ENCODE results near the gene LIG1. TPM values are rescaled to one million over a fixed set of nuclear protein-coding genes. Genes with fewer than 3 reads are reported as not detected.

LIG1 gene
- total RNA-seq, 1 donor from 2014 or later: 19.2 TPM

GRCh38 chr19:48149430-48149829 is 20.7 kb downstream of the LIG1 start:
- Histone ChIP-seq H3K27me3 (ENCODE audit: insufficient read depth, low read length) (no peaks in the 10 kb centered on the region), H3K27ac (ENCODE audit: low read depth, low read length) (no peak overlapping the region), H3K79me2 (ENCODE audit: insufficient read depth, low read length) (no peaks in the 10 kb centered on the region), H3K4me3 (ENCODE audit: insufficient read depth, low read depth, low read length) (no peak overlapping the region), H3K4me2 (ENCODE audit: low read length) (no peak overlapping the region), H3K36me3 (ENCODE audit: insufficient read depth, low read length) (no peaks in the 10 kb centered on the region), H3K4me1 (ENCODE audit: insufficient read depth, low read length) (no peaks in the 10 kb centered on the region), H3K9me3 (ENCODE audit: insufficient read depth, low read depth, low read length) (no peaks in the 10 kb centered on the region), H4K20me1 (ENCODE audit: insufficient read depth, low read length) (no peaks in the 10 kb centered on the region), H2AFZ (ENCODE audit: low read depth, low read length) (no peak overlapping the region), H3K9ac (ENCODE audit: low read length) (no peak overlapping the region)
- no peaks in the 10 kb centered on the region for H3K9me3 Mint-ChIP-seq (ENCODE audit: unreplicated experiment)
- H3K27me3 Mint-ChIP-seq (ENCODE audit: low read depth, unreplicated experiment): no peaks in the 10 kb centered on the region
- no peak for FAIRE-seq
- DNase-seq (ENCODE audit: low read depth): no peak
- no peak overlapping the region for H3K4me3 Mint-ChIP-seq (ENCODE audit: unreplicated experiment)
- no peak for TF ChIP-seq CTCF (IDR thresholded peaks at IDR 0.05; ENCODE audit: insufficient read depth, low read depth, low read length)
- TF ChIP-seq EZH2 (IDR thresholded peaks at IDR 0.05; ENCODE audit: insufficient read depth, low read length): no peak
- peaks cover 3% of the 10 kb centered on the region for H3K36me3 Mint-ChIP-seq (ENCODE audit: low read depth, unreplicated experiment)
- H3K4me1 Mint-ChIP-seq (ENCODE audit: low read depth, unreplicated experiment): no peaks in the 10 kb centered on the region
- no peak overlapping the region for H3K27ac Mint-ChIP-seq (ENCODE audit: unreplicated experiment)

GRCh38 chr19:48148576-48148975 is 21.6 kb downstream of the LIG1 start:
- no peak overlapping the region for H3K27ac Mint-ChIP-seq (ENCODE audit: unreplicated experiment)

More at GRCh38 chr19:48148576-48148975, 21.6 kb downstream of the LIG1 start:
- Histone ChIP-seq H4K20me1 (ENCODE audit: insufficient read depth, low read length) (no peaks in the 10 kb centered on the region), H3K36me3 (ENCODE audit: insufficient read depth, low read length) (no peaks in the 10 kb centered on the region), H3K4me1 (ENCODE audit: insufficient read depth, low read length) (no peaks in the 10 kb centered on the region), H3K4me2 (ENCODE audit: low read length) (no peak overlapping the region), H3K4me3 (ENCODE audit: insufficient read depth, low read depth, low read length) (no peak overlapping the region), H3K9me3 (ENCODE audit: insufficient read depth, low read depth, low read length) (no peaks in the 10 kb centered on the region), H3K27ac (ENCODE audit: low read depth, low read length) (no peak overlapping the region), H3K79me2 (ENCODE audit: insufficient read depth, low read length) (no peaks in the 10 kb centered on the region), H2AFZ (ENCODE audit: low read depth, low read length) (no peak overlapping the region), H3K27me3 (ENCODE audit: insufficient read depth, low read length) (no peaks in the 10 kb centered on the region), H3K9ac (ENCODE audit: low read length) (no peak overlapping the region)
- Mint-ChIP-seq H3K4me1 (ENCODE audit: low read depth, unreplicated experiment) (no peaks in the 10 kb centered on the region), H3K9me3 (ENCODE audit: unreplicated experiment) (no peaks in the 10 kb centered on the region), H3K27me3 (ENCODE audit: low read depth, unreplicated experiment) (no peaks in the 10 kb centered on the region), H3K4me3 (ENCODE audit: unreplicated experiment) (no peak overlapping the region), H3K36me3 (ENCODE audit: low read depth, unreplicated experiment) (peaks cover 9% of the 10 kb centered on the region)
- DNase-seq (ENCODE audit: low read depth) (no peak), FAIRE-seq (no peak)
- TF ChIP-seq CTCF (IDR thresholded peaks at IDR 0.05; ENCODE audit: insufficient read depth, low read depth, low read length) (no peak), EZH2 (IDR thresholded peaks at IDR 0.05; ENCODE audit: insufficient read depth, low read length) (no peak)
